ENCODE measurements around the gene ZBP1.

Gene ZBP1

GRCh38 chr20:57620274-57620990, at the start of gene ZBP1:
ZBP1 (minus strand) TSS chr20:57620426; CDS start chr20:57620295, 131 bp downstream.
- DNase-seq: no peak

GRCh38 chr20:57669632-57670031, 49.4 kb upstream of the ZBP1 start:
- no peak for DNase-seq

GRCh38 chr20:57667924-57668782, 47.9 kb upstream of the ZBP1 start:
- DNase-seq: no peak

GRCh38 chr20:57667388-57667787, 47.2 kb upstream of the ZBP1 start:
- DNase-seq: no peak

GRCh38 chr20:57666834-57667157, 46.6 kb upstream of the ZBP1 start:
- DNase-seq: no peak

GRCh38 chr20:57666106-57666833, 46.0 kb upstream of the ZBP1 start:
- no peak for DNase-seq

- DNase-seq: no peak
Measured at GRCh38 chr20:57665589-57665971, 45.4 kb upstream of the ZBP1 start.

- no peak for DNase-seq
Measured at GRCh38 chr20:57664924-57665588, 44.8 kb upstream of the ZBP1 start.

GRCh38 chr20:57664476-57664875, 44.2 kb upstream of the ZBP1 start:
- DNase-seq: no peak

- no peak for DNase-seq
Measured at GRCh38 chr20:57663681-57664451, 43.6 kb upstream of the ZBP1 start.

GRCh38 chr20:57663241-57663640, 43.0 kb upstream of the ZBP1 start:
- no peak for DNase-seq

- no peak for DNase-seq
Measured at GRCh38 chr20:57662456-57663240, 42.4 kb upstream of the ZBP1 start.

- no peak for DNase-seq
Measured at GRCh38 chr20:57661746-57662455, 41.7 kb upstream of the ZBP1 start.

- no peak for DNase-seq
Measured at GRCh38 chr20:57660922-57661745, 40.9 kb upstream of the ZBP1 start.

GRCh38 chr20:57660181-57660921, 40.1 kb upstream of the ZBP1 start:
- no peak for DNase-seq

GRCh38 chr20:57659517-57660180, 39.4 kb upstream of the ZBP1 start:
- no peak for DNase-seq

GRCh38 chr20:57658833-57659516, 38.7 kb upstream of the ZBP1 start:
- no peak for DNase-seq

GRCh38 chr20:57658447-57658832, 38.2 kb upstream of the ZBP1 start:
- no peak for DNase-seq
